GM23248 (cell line): ENCODE data around the gene ACVRL1.

Source experiments
- EZH2 ChIP-seq: fragments of 200-600 bp; sonication (generic); IDR thresholded peaks from 2 replicates; pipeline ENCODE4 v1.6.1; 2018; ENCODE audit warnings: antibody characterized with exemption, mild to moderate bottlenecking; ENCODE audit not compliant: insufficient read depth, poor library complexity, severe bottlenecking
- EZH2phosphoT487 ChIP-seq: fragments of 200-600 bp; sonication (generic); IDR thresholded peaks from 2 replicates; pipeline ENCODE4 v1.6.1; 2018; ENCODE audit warnings: antibody characterized with exemption, moderate library complexity, mild to moderate bottlenecking, low read depth; ENCODE audit not compliant: insufficient read depth

DNA sequence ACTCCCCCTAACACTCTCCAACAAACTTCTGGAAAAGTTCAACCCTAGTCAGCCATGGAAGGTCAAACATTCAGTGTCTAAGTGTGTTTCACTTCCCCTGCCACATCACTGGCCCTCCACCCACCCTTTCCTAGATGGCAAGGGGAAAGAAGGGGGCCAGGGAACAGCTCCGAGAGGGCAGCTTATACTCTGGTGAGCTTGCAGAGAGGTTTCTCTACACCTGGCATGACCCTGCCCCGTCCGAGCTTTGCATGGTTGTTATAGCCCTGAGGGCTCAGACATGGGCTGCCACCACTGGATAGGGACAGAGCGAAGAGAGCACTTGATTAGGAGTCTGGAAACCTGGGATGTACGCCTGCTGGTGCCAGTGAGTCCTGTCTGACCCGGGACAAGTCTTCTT lies 4.0 kb downstream of the ACVRL1 start:
- TF ChIP-seq EZH2phosphoT487, result no peak
- no peak for TF ChIP-seq EZH2
